ENCODE results near the gene TMEM179B. TPM values are rescaled to one million over a fixed set of nuclear protein-coding genes. Genes with fewer than 3 reads are reported as not detected.

Gene TMEM179B
- polyA plus RNA-seq, 1 donor (not counting 4 experiments of a cell fraction or from before 2014, with no cell fraction given), result 35.4 TPM

DNA sequence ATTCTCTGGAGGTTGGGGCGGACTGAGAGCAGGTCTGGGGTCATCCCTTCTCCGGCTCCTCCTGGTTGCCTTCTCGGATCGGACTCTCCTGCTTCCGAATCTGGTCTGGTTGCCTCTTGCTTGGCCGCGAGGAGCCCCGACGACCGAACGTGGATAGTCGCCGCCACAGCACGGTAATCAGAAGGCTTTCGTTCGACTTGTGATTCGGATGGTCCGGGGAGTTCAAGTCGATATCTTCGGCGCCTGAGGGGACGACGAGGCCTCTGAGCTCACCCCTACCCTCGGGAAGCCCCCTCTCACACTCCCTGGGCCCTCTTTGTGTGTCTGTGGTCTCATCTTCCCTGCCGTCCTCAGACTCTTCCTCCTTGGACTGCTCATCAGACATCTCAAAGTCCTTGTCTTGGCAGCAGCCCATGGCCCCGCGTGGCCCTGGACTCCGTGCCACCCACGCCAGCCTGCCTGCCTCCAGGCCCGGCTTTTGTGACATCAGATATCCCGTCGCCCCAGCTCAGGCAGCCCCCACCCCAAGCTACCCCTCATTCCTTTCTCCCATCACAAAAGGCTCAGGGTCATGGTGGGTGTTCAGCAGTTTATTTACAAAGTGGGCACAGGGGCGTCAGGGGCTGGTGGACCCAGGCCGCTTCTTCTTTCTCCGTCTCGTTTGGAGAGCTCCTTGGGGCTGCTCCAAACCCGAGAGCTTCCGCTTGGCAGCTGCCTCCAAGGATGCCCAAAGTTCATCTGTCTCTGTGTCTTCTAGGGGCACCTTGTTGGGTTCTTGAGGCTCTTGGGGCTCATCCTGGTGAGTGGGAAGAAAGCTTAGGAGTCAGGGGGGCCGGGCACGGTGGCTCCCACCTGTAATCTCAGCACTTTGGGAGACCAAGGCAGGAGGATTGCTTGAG lies 45.4 kb downstream of the TMEM179B start, which contains the start of gene TEX54:
Gene TEX54, minus strand, starts transcription at position 506 of the 899 bp plus-strand sequence.
- DNase-seq (ENCODE audit: low read depth, low spot score) (no peak), FAIRE-seq (no peak)
- H2AFZ ChIP-seq (ENCODE audit: control insufficient read depth, low read length), result peak within 1 kb of the TSS; percentile 81
- TF ChIP-seq EZH2 (IDR thresholded peaks at IDR 0.05; ENCODE audit: low read length) (no peak), CTCF (optimal IDR thresholded peaks at IDR 0.05 in 1 of 3, IDR thresholded peaks at IDR 0.05 in 1 of 3, conservative IDR thresholded peaks at IDR 0.05 in 1 of 3; ENCODE audit: extremely low read depth in 1 of 3, insufficient read depth in 2 of 3, low read length in 3 of 3) (no peak)
- H3K4me1 ChIP-seq (ENCODE audit: control insufficient read depth, extremely low read depth, insufficient read depth, low read length), result peaks cover 12% of the 10 kb centered on the region
- no peaks in the 10 kb centered on the region for H3K9me1 ChIP-seq (ENCODE audit: control insufficient read depth, extremely low read depth, insufficient read depth, low read length)
- dilution Hi-C loops (cut with MboI; ENCODE audit: extremely low pct_ligation_motif_present, low sequenced_read_pairs), result no loop called here
- H3K79me2 ChIP-seq (ENCODE audit: control insufficient read depth, insufficient read depth, low read length), result peaks cover 55% of the 10 kb centered on the region
- H3K9me3 ChIP-seq (ENCODE audit: control insufficient read depth, low read depth, low read length), result no peaks in the 10 kb centered on the region
- H3K36me3 ChIP-seq (ENCODE audit: control insufficient read depth in 2 of 2, extremely low read depth in 1 of 2, insufficient read depth in 2 of 2, low read length in 2 of 2), result peaks cover 25 to 29% of the 10 kb centered on the region in 2 experiments
- H3K27ac ChIP-seq (ENCODE audit: control insufficient read depth, insufficient read depth, low read length), result peak within 1 kb of the TSS; percentile 91
- no peaks in the 10 kb centered on the region for H4K20me1 ChIP-seq (ENCODE audit: control insufficient read depth, extremely low read depth, insufficient read depth, low read length)
- H3K9ac ChIP-seq (ENCODE audit: control insufficient read depth, extremely low read depth, insufficient read depth, low read length), result peak within 1 kb of the TSS; percentile 94
- no peaks in the 10 kb centered on the region for H3K27me3 ChIP-seq (ENCODE audit: control insufficient read depth, extremely low read depth, insufficient read depth, low read length)
- peak within 1 kb of the TSS; percentile 89 to 99 (median 97) for H3K4me3 ChIP-seq (ENCODE audit: control insufficient read depth in 2 of 3, extremely low read depth in 1 of 3, insufficient read depth in 2 of 3, low read depth in 1 of 3, low read length in 3 of 3)
- peak within 1 kb of the TSS; percentile 96 for H3K4me2 ChIP-seq (ENCODE audit: control insufficient read depth, extremely low read depth, insufficient read depth, low read depth, low read length)

GRCh38 chr11:62835336-62835735 lies 48.1 kb downstream of the TMEM179B start:
- Histone ChIP-seq H3K27me3 (ENCODE audit: control insufficient read depth, extremely low read depth, insufficient read depth, low read length) (no peaks in the 10 kb centered on the region), H3K27ac (ENCODE audit: control insufficient read depth, insufficient read depth, low read length) (no peak overlapping the region), H3K79me2 (ENCODE audit: control insufficient read depth, insufficient read depth, low read length) (peaks cover 54% of the 10 kb centered on the region), H3K9ac (ENCODE audit: control insufficient read depth, extremely low read depth, insufficient read depth, low read length) (no peak overlapping the region), H3K9me3 (ENCODE audit: control insufficient read depth, low read depth, low read length) (no peaks in the 10 kb centered on the region), H3K4me3 (ENCODE audit: control insufficient read depth in 2 of 3, extremely low read depth in 1 of 3, insufficient read depth in 2 of 3, low read depth in 1 of 3, low read length in 3 of 3) (no peak overlapping the region), H4K20me1 (ENCODE audit: control insufficient read depth, extremely low read depth, insufficient read depth, low read length) (no peaks in the 10 kb centered on the region), H3K9me1 (ENCODE audit: control insufficient read depth, extremely low read depth, insufficient read depth, low read length) (no peaks in the 10 kb centered on the region), H3K4me1 (ENCODE audit: control insufficient read depth, extremely low read depth, insufficient read depth, low read length) (peaks cover 12% of the 10 kb centered on the region), H3K4me2 (ENCODE audit: control insufficient read depth, extremely low read depth, insufficient read depth, low read depth, low read length) (no peak overlapping the region), H3K36me3 (ENCODE audit: control insufficient read depth in 2 of 2, extremely low read depth in 1 of 2, insufficient read depth in 2 of 2, low read length in 2 of 2) (peaks cover 24 to 29% of the 10 kb centered on the region in 2 experiments), H2AFZ (ENCODE audit: control insufficient read depth, low read length) (no peak overlapping the region)
- no peak for DNase-seq (ENCODE audit: low read depth, low spot score)
- TF ChIP-seq CTCF (optimal IDR thresholded peaks at IDR 0.05 in 1 of 3, IDR thresholded peaks at IDR 0.05 in 1 of 3, conservative IDR thresholded peaks at IDR 0.05 in 1 of 3; ENCODE audit: extremely low read depth in 1 of 3, insufficient read depth in 2 of 3, low read length in 3 of 3), result no peak
- TF ChIP-seq EZH2 (IDR thresholded peaks at IDR 0.05; ENCODE audit: low read length), result no peak
- no peak for FAIRE-seq
- dilution Hi-C loops (cut with MboI; ENCODE audit: extremely low pct_ligation_motif_present, low sequenced_read_pairs), result no loop called here
